ENCODE measurements around the gene ZBTB8OS.
A peak's percentile ranks its signal among the peaks of the same experiment; 100 is the strongest.
"Not testable (repeated sequence)": the region's sequence is repeated elsewhere in the genome, so short reads cannot be mapped to it uniquely, and the experiment has no call there.

ZBTB8OS gene

DNA sequence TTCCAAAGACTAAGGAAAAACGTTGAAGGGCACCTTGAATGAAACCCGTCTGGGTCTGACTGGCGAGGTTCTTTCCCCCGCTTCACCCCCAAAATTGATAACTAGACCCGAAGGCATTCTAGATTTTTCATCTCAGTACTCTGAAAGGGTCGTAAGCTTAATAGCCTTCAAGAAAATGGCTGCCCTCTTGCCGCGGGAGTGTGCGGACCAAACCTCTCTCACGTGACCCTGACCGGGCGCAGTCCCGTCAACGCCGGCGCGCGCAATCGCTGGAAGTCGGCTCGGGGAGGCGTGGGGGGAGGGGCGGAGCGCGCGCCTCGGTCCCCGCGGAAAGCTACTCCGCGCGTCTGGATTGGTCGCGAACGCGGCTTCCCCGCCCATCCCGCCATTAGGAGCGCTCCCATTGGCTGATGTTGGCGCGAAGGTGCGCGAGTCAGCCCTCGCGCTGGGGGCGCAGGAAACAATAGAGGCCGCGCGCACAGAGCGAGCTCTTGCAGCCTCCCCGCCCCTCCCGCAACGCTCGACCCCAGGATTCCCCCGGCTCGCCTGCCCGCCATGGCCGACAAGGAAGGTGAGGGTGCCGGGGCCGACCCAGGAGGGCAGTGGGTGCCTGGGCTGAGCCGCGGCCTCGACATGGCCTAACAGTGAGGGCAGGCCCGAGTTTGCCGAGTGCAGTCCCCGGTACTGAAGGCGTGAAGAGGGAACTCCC is 556 bp upstream of the ZBTB8OS start, which contains the start of gene RBBP4:
Gene RBBP4, plus strand, starts transcription at position 457 of the 709 bp plus-strand sequence. Its CDS starts 99 bp downstream, at position 556.
- H3K4me3 ChIP-seq (ENCODE audit: low read depth, low read length) = peak within 1 kb of the TSS; percentile 92

DNA sequence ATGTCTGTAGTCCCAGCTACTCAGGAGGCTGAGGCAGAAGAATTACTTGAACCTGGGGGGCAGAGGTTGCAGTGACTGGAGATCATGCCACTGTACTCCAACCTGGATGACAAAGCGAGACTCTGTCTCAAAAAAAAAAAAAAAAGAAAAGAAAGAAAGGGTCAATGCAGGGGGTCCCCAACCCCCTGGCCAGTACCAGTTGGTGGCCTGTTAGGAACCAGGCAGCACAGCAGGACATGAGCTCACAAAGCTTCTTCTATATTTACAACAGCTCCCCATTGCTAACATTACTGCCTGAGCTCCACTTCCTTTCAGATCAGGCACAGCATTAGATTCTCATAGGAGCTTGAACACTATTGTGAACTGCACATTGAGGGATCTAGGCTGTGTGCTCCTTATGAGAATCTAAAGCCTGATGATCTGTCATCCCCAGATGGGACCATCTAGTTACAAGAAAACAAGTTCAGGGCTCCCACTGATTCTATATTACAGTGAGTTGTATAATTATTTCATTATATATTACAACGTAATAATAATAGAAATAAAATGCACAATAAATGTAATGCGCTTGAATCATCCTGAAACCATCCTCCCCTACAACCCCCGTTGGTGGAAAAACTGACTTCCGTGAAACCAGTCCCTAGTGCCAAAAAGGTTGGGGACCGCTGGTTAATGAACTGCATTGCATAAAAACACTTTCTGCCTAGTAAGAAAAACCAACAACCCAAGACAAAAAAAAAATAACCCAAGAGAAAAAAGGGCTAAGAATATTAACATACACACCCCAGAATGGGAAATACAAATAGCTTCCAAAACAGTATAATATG is 2.8 kb downstream of the ZBTB8OS start:
- no peak overlapping the region for H3K4me3 ChIP-seq (ENCODE audit: low read depth, low read length)

DNA sequence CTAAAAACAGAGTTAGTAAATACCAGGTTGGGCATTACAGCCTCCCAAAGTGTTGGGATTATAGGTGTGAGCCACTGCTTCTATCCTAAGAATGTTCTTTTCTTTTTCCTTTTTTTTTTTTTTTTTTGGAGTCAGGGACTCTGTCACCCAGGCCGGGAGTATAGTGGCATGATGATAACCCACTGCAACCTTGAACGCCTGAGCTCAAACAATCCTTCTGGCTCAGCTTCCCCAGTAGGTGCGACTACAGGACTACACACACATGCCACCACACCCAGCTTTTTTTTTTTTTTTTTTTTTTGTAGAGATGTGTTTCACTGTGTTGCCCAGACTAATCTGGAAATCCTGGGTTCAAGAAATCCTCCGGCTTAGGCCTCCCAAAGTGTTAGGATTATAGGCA is 5.9 kb downstream of the ZBTB8OS start:
- no peak overlapping the region for H3K4me3 ChIP-seq (ENCODE audit: low read depth, low read length)

DNA sequence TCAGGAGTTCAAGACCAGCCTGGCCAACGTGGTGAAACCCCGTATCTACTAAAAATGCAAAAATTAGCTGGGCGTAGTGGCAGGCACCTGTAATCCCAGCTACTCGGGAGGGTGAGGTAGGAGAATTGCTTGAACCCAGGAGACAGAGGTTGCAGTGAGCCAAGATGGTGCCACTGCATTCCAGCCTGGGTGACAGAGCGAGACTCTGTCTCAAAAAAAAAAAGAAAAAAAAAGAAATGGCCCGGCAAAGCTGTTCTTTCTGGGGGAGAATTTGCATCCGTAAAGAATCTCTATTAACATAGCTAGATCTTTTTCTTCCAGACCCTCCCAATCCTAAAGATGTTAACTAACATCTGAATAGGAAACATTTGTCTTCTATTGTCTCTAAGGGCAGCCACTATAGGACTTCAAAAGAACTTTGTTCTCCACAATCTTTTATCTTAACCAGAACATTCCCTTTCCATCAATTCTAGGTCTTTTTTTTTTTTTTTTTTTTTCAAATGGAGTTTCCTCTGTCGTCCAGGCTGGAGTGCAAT is 8.0 kb downstream of the ZBTB8OS start:
- H3K4me3 ChIP-seq (ENCODE audit: low read depth, low read length) = not testable (repeated sequence)

DNA sequence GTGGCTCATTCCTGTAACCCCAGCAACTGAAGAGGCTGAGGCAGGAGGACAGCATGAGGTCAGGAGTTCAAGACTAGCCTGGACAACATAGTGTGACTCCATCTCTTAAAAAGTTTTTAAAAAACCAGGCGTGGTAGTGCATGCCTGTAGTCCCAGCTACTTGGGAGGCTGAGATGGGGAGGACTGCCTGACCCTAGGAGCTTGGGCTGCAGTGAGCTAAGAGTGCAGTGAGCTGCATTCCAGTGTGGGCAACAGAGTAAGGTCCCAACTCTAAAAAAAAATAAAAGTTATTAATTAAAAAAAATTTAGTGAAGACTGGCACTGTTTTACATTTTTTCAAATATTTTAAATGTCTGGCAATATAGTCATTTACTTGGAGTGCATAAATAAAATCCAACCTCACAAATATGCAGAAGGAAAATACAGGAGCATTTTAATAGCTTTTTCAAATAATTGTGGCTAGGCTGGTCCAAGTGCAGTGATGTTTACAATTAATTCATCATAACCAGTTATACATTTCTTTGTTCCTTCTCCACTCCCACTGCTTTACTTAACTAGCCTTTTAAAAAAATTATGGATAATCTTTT is 10.8 kb downstream of the ZBTB8OS start:
- no peak overlapping the region for H3K4me3 ChIP-seq (ENCODE audit: low read depth, low read length)

DNA sequence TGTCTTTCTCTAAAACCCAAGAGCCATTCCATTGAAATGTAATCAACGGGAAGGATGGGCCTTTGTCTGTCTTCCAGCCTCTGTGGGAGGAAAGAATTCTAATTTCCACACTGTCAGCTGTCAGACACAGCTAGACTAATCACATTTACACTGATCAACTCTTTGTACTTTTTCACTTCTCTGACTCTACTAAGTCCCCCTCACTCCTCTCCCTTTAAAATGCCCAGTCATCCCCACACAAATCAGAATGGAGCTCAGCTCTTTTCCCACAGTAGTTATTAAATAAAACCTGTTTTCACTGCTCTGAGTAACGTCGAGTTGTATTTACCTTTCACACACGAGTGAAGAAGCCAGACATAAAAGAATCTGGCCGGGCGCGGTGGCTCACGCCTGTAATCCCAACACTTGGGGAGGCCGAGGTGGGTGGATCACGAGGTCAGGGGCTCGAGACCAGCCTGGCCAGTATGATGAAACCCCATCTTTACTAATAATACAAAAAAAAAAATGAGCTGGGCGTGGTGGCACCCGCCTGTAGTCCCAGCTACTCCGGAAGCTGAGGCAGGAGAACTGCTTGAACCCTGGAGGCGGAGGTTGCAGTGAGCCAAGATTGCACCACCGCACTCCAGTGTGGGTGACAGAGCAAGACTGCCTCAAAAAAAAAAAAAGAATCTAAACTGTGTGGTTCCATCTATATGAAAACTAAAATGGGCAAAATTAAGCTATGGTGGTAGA is 13.3 kb downstream of the ZBTB8OS start:
- no peak overlapping the region for H3K4me3 ChIP-seq (ENCODE audit: low read depth, low read length)

DNA sequence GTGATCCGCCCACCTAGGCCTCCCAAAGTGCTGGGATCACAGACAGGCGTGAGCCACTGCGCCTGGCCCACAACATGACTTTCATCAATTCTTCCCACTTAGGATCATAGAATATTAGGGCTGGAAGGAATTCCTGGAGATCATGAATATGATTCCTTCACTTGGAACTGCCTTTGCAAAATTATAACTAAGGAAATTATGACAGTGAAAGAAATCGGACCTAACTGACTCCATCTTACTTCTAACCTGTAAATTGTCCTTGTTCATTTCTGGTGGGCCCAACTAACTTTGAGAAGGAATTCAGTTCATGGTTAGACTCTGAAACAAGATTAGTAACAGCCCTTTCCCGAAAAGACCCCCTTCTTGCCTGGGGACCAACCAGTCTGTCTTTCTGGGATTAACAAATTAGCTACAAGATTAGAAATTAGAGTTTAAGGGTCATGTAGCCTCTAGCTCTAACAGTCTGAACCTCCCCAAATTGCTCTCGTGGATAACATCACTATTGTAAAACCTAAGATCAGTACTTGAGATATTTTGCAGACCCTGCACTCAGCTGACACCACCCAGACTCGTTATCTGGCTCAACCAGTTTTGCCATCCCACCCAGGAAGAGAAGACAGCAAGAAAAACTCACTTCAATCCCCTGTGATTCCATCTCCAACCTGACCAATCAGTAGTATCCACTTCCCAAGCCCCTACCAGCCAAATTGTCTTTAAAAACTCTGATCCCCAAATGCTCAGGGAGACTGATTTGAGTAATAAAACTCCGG is 14.7 kb downstream of the ZBTB8OS start:
- no peak overlapping the region for H3K4me3 ChIP-seq (ENCODE audit: low read depth, low read length)

DNA sequence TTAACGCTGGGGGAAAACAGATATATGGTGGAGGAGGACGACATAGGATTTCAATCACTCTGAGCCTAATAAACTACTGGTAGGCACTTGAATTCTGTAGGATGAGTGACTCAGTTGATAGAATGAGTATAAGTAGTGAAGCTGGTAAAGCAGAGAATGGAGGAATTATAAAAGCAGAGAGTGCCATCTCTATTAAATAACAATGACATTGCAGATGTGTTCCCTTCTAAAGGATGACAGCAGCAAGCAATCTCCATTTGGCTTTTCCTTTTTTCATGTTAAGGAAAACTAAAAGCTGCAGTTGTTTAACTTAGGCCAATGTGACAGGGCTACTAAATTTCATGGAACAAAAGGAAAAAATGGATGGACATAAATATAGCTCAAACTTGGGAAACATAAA is 17.5 kb downstream of the ZBTB8OS start:
- H3K4me3 ChIP-seq (ENCODE audit: low read depth, low read length) = no peak overlapping the region

DNA sequence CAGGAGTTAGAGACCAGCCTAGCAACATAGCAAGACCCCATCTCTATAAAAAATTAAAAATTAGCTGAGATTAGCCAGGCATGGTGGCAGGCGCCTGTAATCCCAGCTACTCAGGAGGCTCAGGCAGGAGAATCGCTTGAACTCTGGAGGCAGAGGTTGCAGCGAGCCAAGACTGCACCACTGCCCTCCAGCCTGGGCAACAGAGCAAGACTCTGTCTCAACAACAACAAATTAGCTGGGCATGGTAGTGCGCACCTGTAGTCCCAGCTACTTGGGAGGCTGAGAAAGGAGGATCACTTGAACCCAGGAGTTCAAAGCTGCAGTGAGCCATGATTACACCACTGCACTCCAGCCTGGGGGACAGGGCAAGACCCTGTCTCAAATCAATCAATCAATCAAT is 20.2 kb downstream of the ZBTB8OS start:
- not testable (repeated sequence) for H3K4me3 ChIP-seq (ENCODE audit: low read depth, low read length)

DNA sequence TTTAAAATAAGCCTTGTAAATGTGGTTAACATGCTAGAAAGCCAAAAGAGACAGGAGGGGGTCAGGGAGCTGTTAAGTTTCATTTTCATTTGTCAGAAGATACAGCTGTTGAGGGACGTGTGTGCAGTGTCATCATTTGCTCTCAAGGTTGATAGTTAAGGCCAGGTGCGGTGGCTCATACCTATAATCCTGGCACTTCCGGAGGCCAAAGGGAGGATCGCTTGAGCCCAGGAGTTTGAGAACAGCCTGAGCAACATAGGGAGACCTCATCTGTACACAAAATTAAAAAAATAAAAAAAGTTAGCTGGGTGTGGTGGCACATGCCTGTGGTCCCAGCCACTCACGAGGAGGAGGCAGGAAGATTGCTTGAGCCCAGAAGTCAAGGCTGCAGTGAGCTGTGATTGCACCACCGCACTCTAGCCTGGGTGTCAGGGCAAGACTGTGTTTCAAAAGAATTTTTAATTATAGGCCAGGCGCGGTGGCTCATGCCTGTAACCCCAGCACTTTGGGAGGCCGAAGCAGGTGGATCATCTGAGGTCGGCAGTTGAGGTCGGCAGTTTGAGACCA is 22.7 kb downstream of the ZBTB8OS start:
- no peak overlapping the region for H3K4me3 ChIP-seq (ENCODE audit: low read depth, low read length)

DNA sequence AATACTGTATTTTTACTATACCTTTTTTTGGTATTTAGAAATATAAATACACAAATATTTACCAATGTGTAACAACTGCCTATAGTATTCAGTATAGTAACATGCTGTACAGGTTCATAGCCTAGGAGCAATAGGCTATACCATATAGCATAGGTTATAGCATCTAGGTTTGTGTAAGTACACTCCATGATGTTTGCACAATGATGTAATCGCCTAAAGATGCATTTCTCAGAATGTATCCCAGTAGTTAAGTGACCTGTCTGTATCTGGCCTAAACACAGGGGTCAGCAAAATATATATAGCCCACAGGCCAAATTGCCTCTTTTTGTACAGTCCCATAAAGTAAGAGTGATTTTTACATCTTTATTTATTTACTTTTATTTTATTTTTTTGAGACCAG is 24.2 kb downstream of the ZBTB8OS start:
- H3K4me3 ChIP-seq (ENCODE audit: low read depth, low read length) = no peak overlapping the region

DNA sequence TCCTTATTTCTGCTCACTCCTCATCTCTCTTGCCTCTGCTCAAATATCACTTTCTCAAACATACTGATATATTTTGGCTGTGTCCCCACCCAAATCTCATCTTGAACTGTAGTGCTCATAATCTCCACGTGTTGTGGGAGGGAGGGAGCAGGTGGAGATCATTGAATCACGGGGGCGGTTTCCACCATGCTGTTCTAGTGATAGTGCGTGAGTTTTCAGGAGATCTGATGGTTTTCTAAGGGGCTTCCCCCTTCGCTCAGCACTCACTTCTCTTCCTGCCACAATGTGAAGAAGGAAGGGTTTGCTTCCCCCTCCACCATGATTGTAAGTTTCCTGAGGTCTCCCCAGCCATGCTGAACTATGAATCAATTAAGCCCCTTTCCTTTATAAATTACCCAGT is 26.6 kb downstream of the ZBTB8OS start:
- no peak overlapping the region for H3K4me3 ChIP-seq (ENCODE audit: low read depth, low read length)

DNA sequence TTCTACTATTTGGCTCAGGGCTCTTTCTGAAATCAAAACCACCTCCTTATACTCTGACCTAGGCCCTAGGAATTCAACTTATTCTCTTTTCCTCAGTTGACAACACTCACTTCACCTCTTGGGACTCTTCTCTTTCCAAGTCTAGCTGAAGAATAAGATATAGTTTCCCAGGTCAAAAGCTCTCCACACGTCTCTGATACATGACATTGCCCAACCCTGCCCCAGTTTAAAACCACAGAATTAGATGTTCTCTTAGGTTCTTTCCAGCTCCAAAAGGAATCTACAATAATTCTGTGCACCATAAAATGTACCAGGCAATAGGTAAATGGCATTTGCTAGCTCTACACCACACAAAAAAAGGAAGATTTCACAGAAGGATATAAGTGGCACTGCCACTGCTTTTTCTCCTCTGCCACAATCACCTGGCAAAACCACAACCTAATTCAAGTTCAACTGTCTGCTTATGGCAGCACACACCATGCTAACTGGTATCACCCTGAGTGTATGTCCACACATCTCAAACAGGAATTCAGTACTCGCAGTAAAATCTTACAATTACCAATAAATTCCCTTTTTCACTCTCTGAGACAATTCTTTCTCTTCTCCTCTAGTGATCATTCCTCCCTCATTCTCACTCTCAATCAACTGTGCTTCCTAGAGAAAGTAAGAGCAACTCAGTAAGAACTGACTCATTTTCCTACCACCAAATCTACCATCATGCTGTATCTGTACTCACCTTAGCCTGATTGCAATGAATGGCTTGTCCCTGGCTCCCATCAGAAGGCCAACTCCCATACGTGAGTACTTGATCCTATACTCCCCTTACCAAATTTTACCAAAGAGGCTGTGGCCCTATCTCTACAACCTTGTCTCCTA is 27.3 kb downstream of the ZBTB8OS start:
- no peak overlapping the region for H3K4me3 ChIP-seq (ENCODE audit: low read depth, low read length)

DNA sequence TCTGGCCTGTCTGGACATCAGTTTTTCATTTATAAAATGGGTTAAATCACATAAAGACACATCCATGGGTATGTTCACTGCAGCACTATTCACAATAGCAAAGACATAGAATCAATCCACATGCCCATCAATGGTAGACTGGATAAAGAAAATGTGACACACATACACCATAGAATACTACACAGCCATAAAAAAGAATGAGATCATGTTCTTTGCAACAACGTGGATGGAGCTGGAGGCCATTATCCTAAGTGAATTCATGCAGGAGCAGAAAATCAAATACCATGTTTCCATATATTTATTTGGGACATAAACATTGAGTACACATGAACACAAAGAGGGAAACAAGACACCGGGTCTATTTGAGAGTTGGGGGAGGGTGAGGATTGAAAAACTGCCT is 28.1 kb downstream of the ZBTB8OS start:
- H3K4me3 ChIP-seq (ENCODE audit: low read depth, low read length) = no peak overlapping the region

DNA sequence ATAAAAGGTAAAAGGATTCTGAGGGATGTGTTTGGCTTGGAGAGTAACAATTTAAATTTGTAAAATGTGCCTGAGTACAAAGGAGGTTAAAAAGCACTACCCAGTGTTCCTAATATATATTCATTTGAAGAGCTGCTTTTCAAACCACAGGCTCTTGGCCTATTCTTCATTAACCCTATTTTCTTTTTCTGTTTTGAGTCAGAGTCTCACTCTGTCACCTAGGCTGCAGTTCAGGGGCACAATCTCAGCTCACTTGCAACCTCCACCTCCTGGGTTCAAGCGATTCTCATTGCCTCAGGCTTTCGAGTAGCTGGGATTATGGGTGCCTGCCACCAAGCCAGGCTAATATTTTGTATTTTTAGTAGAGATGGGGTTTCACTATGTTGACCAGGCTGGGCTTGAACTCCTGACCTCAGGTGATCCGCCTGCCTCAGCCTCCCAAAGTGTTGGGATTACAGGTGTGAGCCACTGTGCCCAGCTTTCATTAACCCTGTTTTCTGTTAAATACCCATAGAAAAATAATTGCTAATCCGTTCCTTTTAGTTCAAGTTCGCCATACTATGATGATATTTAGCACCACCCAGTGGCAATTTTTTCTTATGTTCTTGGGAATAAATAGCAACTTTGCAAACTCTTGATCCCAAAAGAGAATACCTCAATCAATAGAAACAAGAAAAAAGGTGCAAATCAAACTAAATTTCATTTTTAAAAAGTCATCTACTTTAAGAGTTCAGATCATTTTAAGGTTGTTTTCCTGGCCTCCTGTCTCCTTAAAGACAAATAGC is 30.5 kb downstream of the ZBTB8OS start:
- H3K4me3 ChIP-seq (ENCODE audit: low read depth, low read length) = no peak overlapping the region

DNA sequence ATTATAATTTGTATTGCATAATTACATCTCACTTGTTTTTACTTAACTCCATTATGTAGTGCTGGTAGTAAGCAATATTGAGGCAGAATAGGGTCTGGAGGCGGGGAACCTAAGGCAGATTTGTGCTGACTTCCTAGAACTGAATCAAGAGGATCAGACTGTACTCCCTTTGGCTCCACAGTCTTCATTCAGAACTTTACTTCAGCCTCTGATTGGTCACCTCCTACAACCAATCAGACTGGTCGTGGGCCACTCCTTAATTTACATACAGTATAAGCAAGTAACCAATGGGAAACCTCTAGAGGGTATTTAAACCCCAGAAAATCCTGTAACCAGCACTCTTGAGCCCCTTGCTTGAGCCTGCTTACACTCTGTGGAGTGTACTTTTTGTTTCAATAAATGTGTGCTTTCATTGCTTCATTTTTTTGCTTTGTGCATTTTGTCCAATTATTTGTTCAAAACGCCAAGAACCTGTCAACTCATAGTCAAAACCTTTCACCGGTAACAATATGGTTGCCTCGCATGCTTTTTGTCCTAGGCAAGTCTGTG is 31.6 kb downstream of the ZBTB8OS start:
- H3K4me3 ChIP-seq (ENCODE audit: low read depth, low read length) = no peak overlapping the region

DNA sequence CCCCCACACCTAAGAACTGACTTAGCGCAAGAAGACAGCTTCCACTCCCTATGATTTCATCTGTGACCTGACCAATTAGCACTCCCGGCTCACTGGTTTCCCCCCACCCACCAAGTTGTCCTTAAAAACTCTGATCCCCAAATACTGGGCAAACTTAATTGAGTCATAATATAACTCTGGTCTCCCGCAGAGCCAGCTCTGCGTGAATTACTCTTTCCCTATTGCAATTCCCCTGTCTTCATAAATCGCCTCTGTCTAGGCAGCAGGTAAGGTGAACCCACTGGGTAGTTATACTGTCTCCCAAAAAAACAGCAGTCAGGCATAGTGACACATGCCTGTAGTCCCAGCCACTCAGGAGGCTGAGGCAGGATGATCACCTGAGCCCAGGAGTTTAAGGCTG is 36.9 kb downstream of the ZBTB8OS start:
- H3K4me3 ChIP-seq (ENCODE audit: low read depth, low read length) = no peak overlapping the region

Data from iPS-11a (cell line).